ENCODE measurements around the gene REXO2.

REXO2 gene

DNA sequence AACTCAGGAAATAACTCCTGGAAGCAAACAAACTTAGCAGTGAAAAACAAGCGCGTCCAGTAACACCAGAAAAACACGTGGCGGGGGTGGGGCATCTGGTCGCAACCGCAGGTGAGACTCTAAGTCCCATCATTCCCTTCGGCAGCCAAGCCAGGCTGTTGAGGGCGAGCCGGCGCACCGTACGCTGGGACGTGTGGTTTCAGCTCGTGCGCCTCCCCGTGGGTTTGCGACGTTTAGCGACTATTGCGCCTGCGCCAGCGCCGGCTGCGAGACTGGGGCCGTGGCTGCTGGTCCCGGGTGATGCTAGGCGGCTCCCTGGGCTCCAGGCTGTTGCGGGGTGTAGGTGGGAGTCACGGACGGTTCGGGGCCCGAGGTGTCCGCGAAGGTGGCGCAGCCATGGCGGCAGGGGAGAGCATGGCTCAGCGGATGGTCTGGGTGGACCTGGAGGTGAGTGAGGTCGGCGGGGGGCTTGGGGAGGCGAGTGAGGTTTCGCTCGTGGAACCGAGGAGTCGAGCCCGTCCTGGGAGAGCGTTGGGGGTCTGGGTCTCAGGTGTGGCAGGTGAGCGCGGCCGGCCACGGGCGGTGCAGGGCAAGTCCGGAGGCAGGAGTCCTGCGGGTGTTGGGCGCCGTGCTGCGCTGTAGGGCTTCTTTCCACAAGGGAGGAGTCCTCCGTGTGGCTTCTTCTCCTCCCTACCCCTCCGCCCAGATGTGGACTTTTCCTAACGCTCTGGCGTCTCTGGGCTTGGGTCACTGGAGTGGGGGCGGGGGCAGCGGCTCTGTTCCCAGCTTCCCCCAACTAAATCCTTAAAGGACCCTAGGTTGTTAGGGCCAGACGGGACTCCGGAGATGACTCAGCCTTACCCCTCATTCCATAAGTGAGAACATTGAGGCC is at the start of gene REXO2:
TSS of gene REXO2 (plus strand) at position 239 of the 892 bp plus-strand sequence. CDS start at position 301, 62 bp downstream.
- peak; percentile 91 for DNase-seq

DNA sequence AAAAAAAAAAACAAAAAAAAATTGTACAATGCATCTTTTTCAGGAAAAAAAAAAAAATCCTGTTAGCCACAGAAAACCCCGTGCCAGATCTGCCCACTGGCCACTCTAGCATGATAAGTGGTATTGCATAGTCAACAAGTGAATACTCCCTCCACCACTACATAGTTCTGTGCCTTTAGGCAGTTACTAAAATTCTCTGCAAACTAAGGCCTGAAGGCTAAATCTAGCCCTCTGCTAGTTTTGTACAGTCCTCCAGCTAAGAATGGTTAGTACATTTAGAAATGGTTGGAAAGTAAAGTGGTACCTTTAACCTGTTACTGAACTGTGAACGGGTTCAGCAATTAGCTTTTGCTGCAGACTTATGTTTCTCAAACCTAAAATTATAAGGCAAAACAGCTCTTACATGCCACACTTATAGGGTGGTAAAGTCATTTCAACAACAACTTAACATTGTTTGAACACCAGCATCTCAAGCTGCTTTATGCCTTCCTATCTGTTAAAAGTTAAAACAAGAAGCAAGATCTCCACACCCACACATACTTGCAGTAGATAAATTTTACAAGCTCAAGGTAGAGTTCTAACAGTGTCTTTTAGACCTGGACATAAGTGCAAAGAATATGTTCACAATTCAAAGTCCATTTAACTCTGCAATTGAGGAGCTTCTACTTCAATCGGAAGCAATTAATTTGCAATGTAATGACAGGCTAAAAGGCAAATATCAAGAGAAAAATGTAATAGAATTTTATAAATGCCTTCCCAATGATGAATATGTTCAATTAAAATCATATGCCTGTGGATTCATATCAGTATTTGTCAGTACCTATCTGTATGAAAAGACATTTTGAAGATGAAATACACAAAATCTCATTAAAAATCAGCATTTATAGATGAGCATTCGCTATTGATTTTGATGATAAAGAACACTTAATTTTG is 46.3 kb upstream of the REXO2 start:
- no peak for DNase-seq

GRCh38 chr11:114395736-114396135 is 43.5 kb upstream of the REXO2 start:
- DNase-seq = no peak

GRCh38 chr11:114396916-114397315 is 42.4 kb upstream of the REXO2 start:
- no peak for DNase-seq

GRCh38 chr11:114397349-114397982 is 41.8 kb upstream of the REXO2 start:
- no peak for DNase-seq

- DNase-seq = no peak
Observed at GRCh38 chr11:114398303-114398920, 40.9 kb upstream of the REXO2 start.

DNA sequence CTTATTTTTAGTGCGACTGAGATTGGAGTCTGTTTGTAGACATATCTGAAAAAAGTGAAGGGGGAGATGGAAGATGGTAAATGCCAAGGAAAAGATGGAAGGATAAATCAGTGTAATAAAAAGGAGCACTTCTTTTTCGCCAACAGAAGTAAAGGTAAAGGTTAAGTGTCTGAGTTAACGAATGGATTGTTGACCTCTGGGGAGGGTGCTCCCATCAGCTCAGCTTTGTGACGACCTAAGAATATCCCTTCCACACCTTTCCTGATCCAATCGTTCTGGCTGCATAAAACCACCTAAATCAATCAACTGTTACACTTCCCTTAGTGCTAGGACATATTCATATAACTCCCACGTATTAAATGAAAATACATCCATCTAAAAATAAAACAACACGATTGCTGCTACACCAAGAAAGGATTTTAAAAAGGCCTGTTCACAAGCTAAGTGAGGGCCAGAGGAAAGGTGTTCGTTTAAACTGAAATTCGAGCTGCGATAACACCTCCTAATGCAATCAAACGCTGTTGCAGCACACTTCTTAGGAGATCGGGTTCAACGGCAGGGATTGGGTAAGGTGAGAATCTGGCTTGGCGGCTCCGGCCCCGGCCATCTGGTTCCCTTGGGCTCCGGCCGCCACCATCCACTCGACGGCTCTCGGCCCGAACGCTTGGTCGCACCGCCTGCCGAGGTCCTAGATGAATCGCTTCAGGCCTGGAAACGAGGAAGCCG is 39.6 kb upstream of the REXO2 start:
- peak; percentile 61 for DNase-seq

- peak; percentile 97 for DNase-seq
Observed at GRCh38 chr11:114400216-114400914, 38.9 kb upstream of the REXO2 start, which contains the start of the genes C11orf71 and RBM7. TSS of gene C11orf71 (minus strand) at chr11:114400511. CDS start at chr11:114400331, 180 bp downstream. TSS of gene RBM7 (plus strand) at chr11:114400666. CDS start at chr11:114400672, 6 bp downstream.

- no peak for DNase-seq
Observed at GRCh38 chr11:114400915-114401223, 38.4 kb upstream of the REXO2 start.

DNA sequence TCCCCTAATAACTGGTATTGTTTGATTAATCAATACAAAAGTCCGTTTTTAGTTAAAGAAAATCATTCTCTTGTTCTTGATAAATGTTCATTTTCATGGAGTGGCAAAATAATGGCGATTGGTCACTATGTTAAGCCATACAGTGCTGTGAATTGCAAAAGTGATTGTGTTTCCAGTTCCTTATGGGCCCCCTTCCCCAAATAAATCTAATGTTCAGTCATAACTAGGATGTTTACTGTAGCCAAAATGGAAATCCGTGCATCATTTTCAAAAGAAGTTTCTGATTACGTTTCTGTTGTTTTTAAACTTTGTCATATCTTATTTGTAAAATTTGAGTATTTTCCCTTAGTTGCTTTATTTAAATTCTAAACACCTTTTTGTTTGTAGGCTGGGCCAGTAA is 38.0 kb upstream of the REXO2 start:
- no peak for DNase-seq

DNA sequence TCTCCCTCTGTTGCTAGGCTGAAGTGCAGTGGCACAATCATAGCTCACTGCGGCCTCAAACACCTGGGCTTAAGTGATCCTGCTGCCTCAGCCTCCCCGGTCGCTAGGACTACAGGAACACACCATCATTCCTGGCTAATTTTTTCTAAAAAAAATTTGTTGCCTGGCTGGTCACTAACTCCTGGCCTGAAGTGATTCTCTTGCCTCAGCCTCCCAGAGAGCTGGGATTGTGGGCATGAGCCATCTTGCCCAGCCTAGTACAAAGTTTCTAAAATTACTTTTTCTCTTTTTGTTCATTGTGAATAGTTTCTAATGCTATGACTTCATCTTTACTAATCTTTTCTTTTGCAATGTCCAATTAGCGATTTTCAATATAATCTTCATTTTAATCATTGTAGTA is 26.3 kb upstream of the REXO2 start:
- no peak for DNase-seq

DNA sequence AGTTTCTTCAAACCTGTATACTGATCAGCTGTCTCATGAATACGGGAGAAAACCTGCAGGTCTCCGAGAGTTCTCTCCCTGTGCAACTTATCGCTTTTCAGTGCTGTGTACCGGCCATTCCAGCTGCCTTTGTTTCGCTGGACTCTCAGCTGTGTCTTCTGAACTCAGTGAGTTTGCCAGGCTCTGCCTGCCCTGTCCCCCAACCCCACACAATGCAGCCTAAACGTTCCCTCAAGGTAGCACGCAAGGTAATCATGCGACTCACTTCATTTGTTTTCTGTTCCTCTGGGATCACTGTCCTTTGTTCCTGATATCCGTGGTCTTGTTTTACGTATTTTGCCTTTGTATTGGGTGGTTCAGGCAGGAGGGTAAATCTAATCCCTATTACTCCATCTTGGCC is 25.3 kb upstream of the REXO2 start:
- DNase-seq = no peak

GRCh38 chr11:114416441-114416961 is 22.8 kb upstream of the REXO2 start:
- no peak for DNase-seq

DNA sequence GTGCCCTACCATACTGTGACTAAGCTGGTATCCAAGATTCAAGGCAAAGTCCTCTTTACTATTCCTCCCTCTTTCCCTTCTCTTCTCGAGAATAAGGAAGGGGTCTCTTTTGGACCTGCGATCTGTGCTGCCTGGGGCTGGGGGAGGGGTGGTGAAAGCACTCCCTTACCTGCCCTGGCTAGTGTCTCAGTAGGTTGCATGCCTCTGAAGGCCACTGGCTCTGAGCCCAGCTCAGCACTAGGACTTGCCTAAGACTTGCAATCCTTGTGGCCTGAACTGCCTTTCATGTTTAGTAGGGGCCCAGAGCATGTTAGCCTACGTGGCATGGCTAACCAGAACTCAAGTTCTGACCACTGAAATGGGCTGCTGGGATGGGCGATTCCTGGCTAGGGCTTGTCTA is 13.0 kb upstream of the REXO2 start:
- DNase-seq = no peak

DNA sequence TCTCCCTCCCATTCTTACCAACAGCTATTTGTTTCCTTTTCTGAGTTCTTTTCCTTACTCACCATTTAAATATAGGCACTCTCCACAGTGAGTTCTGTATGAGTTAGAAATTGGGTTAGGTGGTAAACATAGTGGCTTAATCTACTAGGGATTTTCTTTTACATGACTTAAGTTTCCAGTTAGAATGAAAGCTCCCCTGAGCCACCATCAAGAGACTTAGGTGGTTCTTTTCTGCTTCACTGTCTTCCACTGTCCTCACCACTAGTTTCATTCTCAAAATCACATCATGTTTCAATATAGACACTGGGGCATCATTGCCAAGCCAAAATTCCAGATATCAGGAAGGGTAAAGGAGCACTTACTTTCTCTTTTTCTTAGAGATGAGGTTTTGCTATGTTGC is 9.0 kb upstream of the REXO2 start:
- DNase-seq = no peak

- DNase-seq = no peak
Observed at GRCh38 chr11:114432893-114433292, 6.4 kb upstream of the REXO2 start.

DNA sequence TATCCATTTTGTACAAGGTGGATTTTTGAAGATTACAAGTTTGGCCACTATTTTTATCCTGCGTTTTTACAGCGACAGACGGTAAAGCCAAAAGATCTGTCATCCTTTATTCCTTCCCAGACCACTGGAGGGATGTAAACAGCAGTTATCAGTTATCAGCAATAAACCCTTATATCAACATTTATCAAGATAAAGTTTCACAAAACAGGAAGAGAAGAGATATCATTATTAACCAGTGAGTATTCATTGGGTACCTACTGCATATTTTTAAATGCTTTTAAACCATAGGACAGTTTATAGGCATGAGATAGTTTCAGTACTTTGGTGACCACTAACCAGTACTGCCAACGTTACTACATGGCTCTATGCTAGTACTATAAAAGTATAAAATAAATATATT is 5.9 kb upstream of the REXO2 start:
- no peak for DNase-seq

DNA sequence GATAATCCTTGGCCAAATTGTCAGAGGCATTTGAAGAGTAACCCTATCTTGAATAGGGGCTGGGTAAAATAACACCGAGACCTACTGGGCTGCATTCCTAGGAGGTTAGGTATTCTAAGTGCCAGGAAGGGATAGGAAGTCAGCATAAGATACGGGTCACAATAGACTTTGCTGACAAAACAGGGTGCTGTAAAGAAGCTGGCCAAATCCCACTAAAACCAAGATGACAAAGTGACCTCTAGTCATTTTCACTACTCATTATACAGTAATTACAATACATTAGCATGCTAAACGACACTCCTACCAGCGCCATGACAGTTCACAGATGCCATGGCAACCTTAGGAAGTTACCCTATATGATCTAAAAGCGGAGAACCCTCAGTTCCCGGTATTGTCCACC is 964 bp upstream of the REXO2 start:
- no peak for DNase-seq

DNA sequence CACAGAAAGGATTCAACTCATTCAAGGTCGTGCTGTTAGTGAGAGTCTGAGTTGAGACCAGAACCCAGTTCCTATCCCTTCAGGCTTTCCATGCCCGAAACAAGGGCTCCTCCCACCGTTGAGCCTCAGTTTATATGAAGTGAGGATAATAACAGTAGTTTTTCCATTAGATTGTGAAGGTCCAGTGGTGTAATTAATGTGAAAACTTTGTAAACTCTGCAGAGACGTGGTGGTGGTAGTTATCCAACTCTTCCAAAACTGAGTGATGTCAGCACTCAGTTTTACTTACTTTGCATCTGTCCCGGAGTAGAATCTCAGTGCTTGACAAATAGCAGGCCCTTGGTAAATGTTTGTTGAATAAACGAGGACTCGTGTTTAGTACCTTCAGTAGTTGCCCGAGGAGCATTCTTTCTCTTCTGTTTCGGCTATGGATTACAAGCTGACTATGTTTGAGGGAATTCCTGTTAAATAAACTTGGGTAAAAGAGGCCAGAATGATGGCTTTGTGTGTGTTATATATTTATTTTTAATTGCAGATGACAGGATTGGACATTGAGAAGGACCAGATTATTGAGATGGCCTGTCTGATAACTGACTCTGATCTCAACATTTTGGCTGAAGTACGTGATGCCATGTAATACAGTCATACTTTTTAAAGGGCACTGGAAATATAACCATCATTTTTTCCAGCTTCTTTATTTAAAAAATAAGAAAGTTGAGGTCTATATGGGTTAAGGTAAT is 1.0 kb downstream of the REXO2 start:
- no peak for DNase-seq
